K562 (cell line): ENCODE results near the gene MAGI1.

Experiments
- CTCF ChIP-seq, 3 experiments: IDR thresholded peaks in 2 of 3; conservative IDR thresholded peaks in 1 of 3; 2 replicates each; pipeline ENCODE4 v1.5.1; 2011 to 2012; ENCODE audit warnings: low read length in 3 of 3, mild to moderate bottlenecking in 3 of 3, control low read depth in 2 of 3, improper control_type of control experiment in 1 of 3, inconsistent platforms in 1 of 3, low read depth in 1 of 3, mixed read lengths in 1 of 3, moderate library complexity in 1 of 3; ENCODE audit not compliant: insufficient read depth in 2 of 3
- HDAC6 ChIP-seq: IDR thresholded peaks from 2 replicates; pipeline ENCODE4 v1.6.1; 2012; ENCODE audit warnings: low read depth, mild to moderate bottlenecking, control low read depth, inconsistent platforms, low read length, moderate library complexity
- RBBP5 ChIP-seq: fragments of 200-600 bp; sonication (generic); IDR thresholded peaks from 2 replicates; pipeline ENCODE4 v1.6.1; 2012; ENCODE audit warnings: borderline replicate concordance, mild to moderate bottlenecking, low read length, control low read depth, inconsistent platforms; ENCODE audit not compliant: insufficient read depth, poor library complexity, severe bottlenecking
- STAT5A ChIP-seq: IDR thresholded peaks from 2 replicates; pipeline ENCODE4 v1.6.1; 2012; ENCODE audit warnings: low read length, inconsistent platforms, borderline replicate concordance
- ZEB2 ChIP-seq: fragments of 450-650 bp; IDR thresholded peaks from 2 replicates; pipeline ENCODE4 v1.6.1; 2016
- ZNF124 ChIP-seq: sonication (generic); formaldehyde crosslinking; IDR thresholded peaks from 2 replicates; pipeline ENCODE4 v1.8.1; 2022; ENCODE audit warnings: missing genetic modification reagents
- ZNF232 ChIP-seq: sonication (generic); formaldehyde crosslinking; IDR thresholded peaks from 2 replicates; pipeline ENCODE4 v1.8.0; 2022; ENCODE audit warnings: mild to moderate bottlenecking, missing genetic modification reagents
- TF ChIP-seq, protein P1 (sequence below): fragments of 250-450 bp; sonication (Bioruptor Pico); IDR thresholded peaks from 2 replicates; pipeline ENCODE4 v1.8.0; 2022; ENCODE audit warnings: moderate library complexity, mild to moderate bottlenecking, inconsistent platforms
- TF ChIP-seq, protein P2 (sequence below): fragments of 250-450 bp; sonication (Bioruptor Pico); IDR thresholded peaks from 2 replicates; pipeline ENCODE4 v1.8.0; 2021; ENCODE audit warnings: moderate library complexity, mild to moderate bottlenecking, inconsistent platforms

DNA sequence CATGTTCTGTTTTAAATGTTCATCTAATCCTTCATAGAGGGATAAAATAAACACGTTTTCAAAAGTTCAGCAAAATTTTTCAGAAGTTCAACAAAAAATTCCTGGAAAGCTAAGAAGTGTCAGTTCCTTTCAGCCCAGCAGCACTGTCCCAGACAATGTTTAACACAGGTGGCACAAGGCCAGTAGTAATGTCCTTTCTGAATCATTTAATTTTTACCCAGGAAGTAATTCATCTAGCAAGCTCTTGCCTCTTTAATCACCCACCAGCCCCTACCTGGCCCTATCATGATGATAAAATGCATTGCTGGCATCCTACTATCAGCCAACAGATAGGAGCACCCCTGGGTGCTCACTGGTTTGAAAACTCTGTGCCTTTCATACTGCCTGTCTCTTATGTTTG, 723.8 kb downstream of the MAGI1 start:
- TF ChIP-seq CTCF (IDR thresholded peaks at IDR 0.05 in 2 of 3, conservative IDR thresholded peaks at IDR 0.05 in 1 of 3; ENCODE audit: insufficient read depth in 2 of 3, low read depth in 1 of 3, low read length in 3 of 3) (no peak), ZNF124 (CRISPR knock-in tag) (no peak), ZNF232 (CRISPR knock-in tag) (no peak), RBBP5 (no peak), ZEB2 (no peak), HDAC6 (no peak), STAT5A (no peak)
- TF ChIP-seq, protein P1, sequence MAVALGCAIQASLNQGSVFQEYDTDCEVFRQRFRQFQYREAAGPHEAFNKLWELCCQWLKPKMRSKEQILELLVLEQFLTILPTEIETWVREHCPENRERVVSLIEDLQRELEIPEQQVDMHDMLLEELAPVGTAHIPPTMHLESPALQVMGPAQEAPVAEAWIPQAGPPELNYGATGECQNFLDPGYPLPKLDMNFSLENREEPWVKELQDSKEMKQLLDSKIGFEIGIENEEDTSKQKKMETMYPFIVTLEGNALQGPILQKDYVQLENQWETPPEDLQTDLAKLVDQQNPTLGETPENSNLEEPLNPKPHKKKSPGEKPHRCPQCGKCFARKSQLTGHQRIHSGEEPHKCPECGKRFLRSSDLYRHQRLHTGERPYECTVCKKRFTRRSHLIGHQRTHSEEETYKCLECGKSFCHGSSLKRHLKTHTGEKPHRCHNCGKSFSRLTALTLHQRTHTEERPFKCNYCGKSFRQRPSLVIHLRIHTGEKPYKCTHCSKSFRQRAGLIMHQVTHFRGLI (CRISPR knock-in tag): no peak
- TF ChIP-seq, protein P2, sequence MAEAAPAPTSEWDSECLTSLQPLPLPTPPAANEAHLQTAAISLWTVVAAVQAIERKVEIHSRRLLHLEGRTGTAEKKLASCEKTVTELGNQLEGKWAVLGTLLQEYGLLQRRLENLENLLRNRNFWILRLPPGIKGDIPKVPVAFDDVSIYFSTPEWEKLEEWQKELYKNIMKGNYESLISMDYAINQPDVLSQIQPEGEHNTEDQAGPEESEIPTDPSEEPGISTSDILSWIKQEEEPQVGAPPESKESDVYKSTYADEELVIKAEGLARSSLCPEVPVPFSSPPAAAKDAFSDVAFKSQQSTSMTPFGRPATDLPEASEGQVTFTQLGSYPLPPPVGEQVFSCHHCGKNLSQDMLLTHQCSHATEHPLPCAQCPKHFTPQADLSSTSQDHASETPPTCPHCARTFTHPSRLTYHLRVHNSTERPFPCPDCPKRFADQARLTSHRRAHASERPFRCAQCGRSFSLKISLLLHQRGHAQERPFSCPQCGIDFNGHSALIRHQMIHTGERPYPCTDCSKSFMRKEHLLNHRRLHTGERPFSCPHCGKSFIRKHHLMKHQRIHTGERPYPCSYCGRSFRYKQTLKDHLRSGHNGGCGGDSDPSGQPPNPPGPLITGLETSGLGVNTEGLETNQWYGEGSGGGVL (CRISPR knock-in tag): no peak
